ENCODE measurements around the gene LMCD1. TPM values are rescaled to one million over a fixed set of nuclear protein-coding genes. Genes with fewer than 3 reads are reported as not detected.

LMCD1 gene
- total and polyA plus RNA-seq, 2 donors (not counting 1 experiment from before 2014, with no cell fraction given), result 60.1 to 137 TPM

GRCh38 chr3:8595695-8596115, 94.1 kb downstream of the LMCD1 start:
- H3K4me3 ChIP-seq (replicated peaks in 1 of 4; ENCODE audit: control extremely low read depth in 1 of 4, insufficient read depth in 1 of 4, low read depth in 3 of 4, low read length in 4 of 4), result no peak overlapping the region
- H3K27ac ChIP-seq (ENCODE audit: insufficient read depth, low read length), result no peak overlapping the region
- no peak for DNase-seq (ENCODE audit: low read depth in 2 of 2)

GRCh38 chr3:8596321-8597218, 94.9 kb downstream of the LMCD1 start:
- Histone ChIP-seq H3K4me3 (replicated peaks in 1 of 4; ENCODE audit: control extremely low read depth in 1 of 4, insufficient read depth in 1 of 4, low read depth in 3 of 4, low read length in 4 of 4) (no peak overlapping the region), H3K27ac (ENCODE audit: insufficient read depth, low read length) (no peak overlapping the region), H3K36me3 (ENCODE audit: control insufficient read depth, insufficient read depth, low read length) (no peaks in the 10 kb centered on the region), H3K4me1 (ENCODE audit: control insufficient read depth, extremely low read depth, insufficient read depth, low read length) (no peaks in the 10 kb centered on the region), H3K9me3 (ENCODE audit: control insufficient read depth, insufficient read depth, low read depth, low read length) (no peaks in the 10 kb centered on the region), H3K79me2 (ENCODE audit: control insufficient read depth, insufficient read depth, low read length) (no peaks in the 10 kb centered on the region), H3K9ac (ENCODE audit: insufficient read depth, low read length) (no peak overlapping the region), H3K4me2 (ENCODE audit: extremely low read depth, insufficient read depth, low read length) (no peak overlapping the region), H2AFZ (ENCODE audit: low read length) (no peak overlapping the region), H4K20me1 (ENCODE audit: control insufficient read depth, extremely low read depth, insufficient read depth, low read length) (no peaks in the 10 kb centered on the region), H3K27me3 (ENCODE audit: control insufficient read depth, insufficient read depth, low read length) (no peaks in the 10 kb centered on the region)
- no peak for TF ChIP-seq EZH2 (IDR thresholded peaks at IDR 0.05; ENCODE audit: low read length, missing control alignments)
- TF ChIP-seq, protein P1, sequence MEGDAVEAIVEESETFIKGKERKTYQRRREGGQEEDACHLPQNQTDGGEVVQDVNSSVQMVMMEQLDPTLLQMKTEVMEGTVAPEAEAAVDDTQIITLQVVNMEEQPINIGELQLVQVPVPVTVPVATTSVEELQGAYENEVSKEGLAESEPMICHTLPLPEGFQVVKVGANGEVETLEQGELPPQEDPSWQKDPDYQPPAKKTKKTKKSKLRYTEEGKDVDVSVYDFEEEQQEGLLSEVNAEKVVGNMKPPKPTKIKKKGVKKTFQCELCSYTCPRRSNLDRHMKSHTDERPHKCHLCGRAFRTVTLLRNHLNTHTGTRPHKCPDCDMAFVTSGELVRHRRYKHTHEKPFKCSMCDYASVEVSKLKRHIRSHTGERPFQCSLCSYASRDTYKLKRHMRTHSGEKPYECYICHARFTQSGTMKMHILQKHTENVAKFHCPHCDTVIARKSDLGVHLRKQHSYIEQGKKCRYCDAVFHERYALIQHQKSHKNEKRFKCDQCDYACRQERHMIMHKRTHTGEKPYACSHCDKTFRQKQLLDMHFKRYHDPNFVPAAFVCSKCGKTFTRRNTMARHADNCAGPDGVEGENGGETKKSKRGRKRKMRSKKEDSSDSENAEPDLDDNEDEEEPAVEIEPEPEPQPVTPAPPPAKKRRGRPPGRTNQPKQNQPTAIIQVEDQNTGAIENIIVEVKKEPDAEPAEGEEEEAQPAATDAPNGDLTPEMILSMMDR (conservative IDR thresholded peaks at IDR 0.05 in 1 of 2, IDR thresholded peaks at IDR 0.05 in 1 of 2; ENCODE audit: low read depth in 1 of 2, low read length in 2 of 2), result no peak
- no peak for DNase-seq (ENCODE audit: low read depth in 2 of 2)

More at GRCh38 chr3:8595695-8596115, 94.1 kb downstream of the LMCD1 start:
- Histone ChIP-seq H4K20me1 (ENCODE audit: control insufficient read depth, extremely low read depth, insufficient read depth, low read length) (no peaks in the 10 kb centered on the region), H3K4me1 (ENCODE audit: control insufficient read depth, extremely low read depth, insufficient read depth, low read length) (no peaks in the 10 kb centered on the region), H3K36me3 (ENCODE audit: control insufficient read depth, insufficient read depth, low read length) (no peaks in the 10 kb centered on the region), H3K9me3 (ENCODE audit: control insufficient read depth, insufficient read depth, low read depth, low read length) (no peaks in the 10 kb centered on the region), H3K4me2 (ENCODE audit: extremely low read depth, insufficient read depth, low read length) (no peak overlapping the region), H3K27me3 (ENCODE audit: control insufficient read depth, insufficient read depth, low read length) (no peaks in the 10 kb centered on the region), H2AFZ (ENCODE audit: low read length) (no peak overlapping the region), H3K9ac (ENCODE audit: insufficient read depth, low read length) (no peak overlapping the region), H3K79me2 (ENCODE audit: control insufficient read depth, insufficient read depth, low read length) (no peaks in the 10 kb centered on the region)
- TF ChIP-seq EZH2 (IDR thresholded peaks at IDR 0.05; ENCODE audit: low read length, missing control alignments), result no peak
- TF ChIP-seq, protein P1 (conservative IDR thresholded peaks at IDR 0.05 in 1 of 2, IDR thresholded peaks at IDR 0.05 in 1 of 2; ENCODE audit: low read depth in 1 of 2, low read length in 2 of 2), result no peak

GRCh38 chr3:8597219-8597853, 95.7 kb downstream of the LMCD1 start:
- no peaks in the 10 kb centered on the region for H3K36me3 ChIP-seq (ENCODE audit: control insufficient read depth, insufficient read depth, low read length)
- no peak overlapping the region for H3K9ac ChIP-seq (ENCODE audit: insufficient read depth, low read length)
- H3K4me1 ChIP-seq (ENCODE audit: control insufficient read depth, extremely low read depth, insufficient read depth, low read length), result no peaks in the 10 kb centered on the region
- H2AFZ ChIP-seq (ENCODE audit: low read length), result no peak overlapping the region
- no peak overlapping the region for H3K4me3 ChIP-seq (replicated peaks in 1 of 4; ENCODE audit: control extremely low read depth in 1 of 4, insufficient read depth in 1 of 4, low read depth in 3 of 4, low read length in 4 of 4)
- H4K20me1 ChIP-seq (ENCODE audit: control insufficient read depth, extremely low read depth, insufficient read depth, low read length), result no peaks in the 10 kb centered on the region
- no peak overlapping the region for H3K27ac ChIP-seq (ENCODE audit: insufficient read depth, low read length)
- peak in 1 of 2 donors; percentile 53 for DNase-seq (ENCODE audit: low read depth in 2 of 2)
- TF ChIP-seq EZH2 (IDR thresholded peaks at IDR 0.05; ENCODE audit: low read length, missing control alignments), result no peak
- TF ChIP-seq, protein P1 (conservative IDR thresholded peaks at IDR 0.05 in 1 of 2, IDR thresholded peaks at IDR 0.05 in 1 of 2; ENCODE audit: low read depth in 1 of 2, low read length in 2 of 2), result no peak
- no peaks in the 10 kb centered on the region for H3K27me3 ChIP-seq (ENCODE audit: control insufficient read depth, insufficient read depth, low read length)
- no peaks in the 10 kb centered on the region for H3K79me2 ChIP-seq (ENCODE audit: control insufficient read depth, insufficient read depth, low read length)
- no peak overlapping the region for H3K4me2 ChIP-seq (ENCODE audit: extremely low read depth, insufficient read depth, low read length)
- no peaks in the 10 kb centered on the region for H3K9me3 ChIP-seq (ENCODE audit: control insufficient read depth, insufficient read depth, low read depth, low read length)
